Astrocyte (in vitro differentiated cells and primary cell): Measurements from ENCODE around the gene DSG3.

ENCODE experiments used
- CTCF ChIP-seq: IDR thresholded peaks from 2 replicates; pipeline ENCODE4 v1.5.1; 2011; ENCODE audit warnings: low read depth, mild to moderate bottlenecking, inconsistent platforms, low read length, moderate library complexity; ENCODE audit not compliant: insufficient read depth
- EZH2 ChIP-seq: IDR thresholded peaks from 2 replicates; pipeline ENCODE4 v1.6.1; 2012; ENCODE audit warnings: mild to moderate bottlenecking, low read length, inconsistent platforms; ENCODE audit not compliant: insufficient read depth

GRCh38 chr18:31402026-31402373 is 45.5 kb upstream of the DSG3 start:
- no peak for TF ChIP-seq CTCF
- no peak for TF ChIP-seq EZH2
